Left lung (tissue), 10 donors: ENCODE data around the gene ZNF598. TPM values are rescaled to one million over a fixed set of nuclear protein-coding genes. Genes with fewer than 3 reads are reported as not detected.

ENCODE experiments used
- ATAC-seq: fragments of 200-7000 bp; cut with Tn5 transposase; one replicate; pipeline ENCODE4 v1.9.1; 2020; ENCODE audit warnings: moderate library complexity
- DNase-seq, 4 donors: peaks; one replicate each; pipeline ENCODE4 v3.0.0-alpha.2; 2013 to 2020
- H3K27ac ChIP-seq, 2 donors: fragments of 200-600 bp; sonication (generic) in 1 of 2; one replicate each; pipeline versions ENCODE4 v1.5.0 to v1.8.0; 2020 to 2021
- H3K27me3 ChIP-seq, 2 donors: fragments of 200-600 bp; sonication (generic) in 1 of 2; one replicate each; pipeline versions ENCODE4 v1.5.0 to v1.8.0; 2020 to 2021
- H3K36me3 ChIP-seq, 2 donors: fragments of 200-600 bp; sonication (generic) in 1 of 2; one replicate each; pipeline versions ENCODE4 v1.5.0 to v1.8.0; 2020 to 2021
- H3K4me1 ChIP-seq, 2 donors: fragments of 200-600 bp; one replicate each; pipeline ENCODE4 v1.8.0; 2021
- H3K4me3 ChIP-seq, 2 donors: fragments of 200-600 bp; sonication (generic) in 1 of 2; one replicate each; pipeline versions ENCODE4 v1.5.0 to v1.8.0; 2020 to 2021; ENCODE audit warnings: mild to moderate bottlenecking in 1 of 2
- H3K9me3 ChIP-seq, 2 donors: fragments of 200-600 bp; sonication (generic) in 1 of 2; one replicate each; pipeline versions ENCODE4 v1.5.0 to v1.8.0; 2020 to 2021
- CTCF ChIP-seq, 2 donors: fragments of 200-600 bp; sonication (generic) in 1 of 2; IDR thresholded peaks; one replicate each; pipeline versions ENCODE4 v1.5.0 to v1.8.0; 2021; ENCODE audit warnings: antibody characterized with exemption in 2 of 2
- intact Hi-C, 2 donors: fragments of 100-400 bp; cut with DNase I; formaldehyde crosslinking; loops; one replicate each; pipeline versions ENCODE4 v1.11.2 to v1.14.2; 2022
- polyA plus RNA-seq, 6 donors: library from polyadenylated mRNA; unstranded; fragments of 120-200 nt; gene quantifications; one replicate each; pipeline ENCODE4 v1.2.1, GENCODE V29; 2013; ENCODE audit not compliant: insufficient read length in 6 of 6
- total RNA-seq, 2 donors: library from RNA; stranded (reverse); fragmentation: NEBNext Ultra II Directional; extraction: Animal tissue kit (Norgen Biotek cat#: 25700); gene quantifications; one replicate each; pipeline ENCODE4 v1.2.1, GENCODE V29; 2021
- donor health status: DM: no; HTN: yes; CAD: no.
- donor health status: DM: no; HTN: no; CAD: no.

The ZNF598 gene
- total and polyA plus RNA-seq, 8 donors: 15.2 to 45.9 (median 23.1) TPM

- peak in 3 of 4 donors; percentile 49 to 93 (median 85) for DNase-seq
- H3K36me3 ChIP-seq: peaks cover 0 to 51% of the 10 kb centered on the region in 2 donors
- H3K9me3 ChIP-seq: no peaks in the 10 kb centered on the region
- intact Hi-C loops: no loop called here
- H3K4me3 ChIP-seq: peak overlapping the region in 1 of 2 donors; percentile 32
- peaks cover 24 to 64% of the 10 kb centered on the region in 2 donors for H3K27me3 ChIP-seq
- peak overlapping the region; percentile 57 to 63 for H3K27ac ChIP-seq
- H3K4me1 ChIP-seq: peaks cover 5 to 19% of the 10 kb centered on the region in 2 donors
- TF ChIP-seq CTCF (IDR thresholded peaks at IDR 0.05): no peak
- peak; percentile 77 for ATAC-seq
These were observed 30.2 kb downstream of the ZNF598 start for GRCh38 chr16:1979271-1980029.

GRCh38 chr16:1978476-1979120 lies 31.0 kb downstream of the ZNF598 start:
- intact Hi-C loops: no loop called here
- no peaks in the 10 kb centered on the region for H3K9me3 ChIP-seq
- TF ChIP-seq CTCF (IDR thresholded peaks at IDR 0.05): no peak
- peaks cover 5 to 20% of the 10 kb centered on the region in 2 donors for H3K4me1 ChIP-seq
- peak overlapping the region in 1 of 2 donors; percentile 57 for H3K27ac ChIP-seq
- no peak for ATAC-seq
- DNase-seq: peak in 1 of 4 donors; percentile 76
- H3K27me3 ChIP-seq: peaks cover 24 to 63% of the 10 kb centered on the region in 2 donors
- peaks cover 0 to 57% of the 10 kb centered on the region in 2 donors for H3K36me3 ChIP-seq
- H3K4me3 ChIP-seq: peak overlapping the region in 1 of 2 donors; percentile 32

- H3K9me3 ChIP-seq: no peaks in the 10 kb centered on the region
- H3K27me3 ChIP-seq: peaks cover 24 to 56% of the 10 kb centered on the region in 2 donors
- no peak for TF ChIP-seq CTCF (IDR thresholded peaks at IDR 0.05)
- ATAC-seq: no peak
- no peak overlapping the region for H3K27ac ChIP-seq
- DNase-seq: peak in 1 of 4 donors; percentile 73
- no peak overlapping the region for H3K4me3 ChIP-seq
- intact Hi-C loops: no loop called here
- H3K4me1 ChIP-seq: peaks cover 4 to 20% of the 10 kb centered on the region in 2 donors
- H3K36me3 ChIP-seq: peaks cover 0 to 57% of the 10 kb centered on the region in 2 donors
These were observed 31.7 kb downstream of the ZNF598 start for GRCh38 chr16:1977875-1978268.

- ATAC-seq (no peak), DNase-seq (no peak)
- Histone ChIP-seq H3K36me3 (peaks cover 0 to 57% of the 10 kb centered on the region in 2 donors), H3K27ac (no peak overlapping the region), H3K4me1 (peaks cover 9 to 25% of the 10 kb centered on the region in 2 donors), H3K27me3 (peaks cover 24 to 49% of the 10 kb centered on the region in 2 donors), H3K9me3 (no peaks in the 10 kb centered on the region), H3K4me3 (no peak overlapping the region)
- TF ChIP-seq CTCF (IDR thresholded peaks at IDR 0.05): no peak
- intact Hi-C loops: no loop called here
These were observed 32.4 kb downstream of the ZNF598 start for GRCh38 chr16:1976951-1977874.
